ENCODE measurements around the gene NIT1.

- TF ChIP-seq, protein P1, sequence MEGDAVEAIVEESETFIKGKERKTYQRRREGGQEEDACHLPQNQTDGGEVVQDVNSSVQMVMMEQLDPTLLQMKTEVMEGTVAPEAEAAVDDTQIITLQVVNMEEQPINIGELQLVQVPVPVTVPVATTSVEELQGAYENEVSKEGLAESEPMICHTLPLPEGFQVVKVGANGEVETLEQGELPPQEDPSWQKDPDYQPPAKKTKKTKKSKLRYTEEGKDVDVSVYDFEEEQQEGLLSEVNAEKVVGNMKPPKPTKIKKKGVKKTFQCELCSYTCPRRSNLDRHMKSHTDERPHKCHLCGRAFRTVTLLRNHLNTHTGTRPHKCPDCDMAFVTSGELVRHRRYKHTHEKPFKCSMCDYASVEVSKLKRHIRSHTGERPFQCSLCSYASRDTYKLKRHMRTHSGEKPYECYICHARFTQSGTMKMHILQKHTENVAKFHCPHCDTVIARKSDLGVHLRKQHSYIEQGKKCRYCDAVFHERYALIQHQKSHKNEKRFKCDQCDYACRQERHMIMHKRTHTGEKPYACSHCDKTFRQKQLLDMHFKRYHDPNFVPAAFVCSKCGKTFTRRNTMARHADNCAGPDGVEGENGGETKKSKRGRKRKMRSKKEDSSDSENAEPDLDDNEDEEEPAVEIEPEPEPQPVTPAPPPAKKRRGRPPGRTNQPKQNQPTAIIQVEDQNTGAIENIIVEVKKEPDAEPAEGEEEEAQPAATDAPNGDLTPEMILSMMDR (IDR thresholded peaks at IDR 0.05; ENCODE audit: poor library complexity) = no peak
- TF ChIP-seq EZH2 (IDR thresholded peaks at IDR 0.05; ENCODE audit: borderline replicate concordance) = no peak
These were observed 37.2 kb upstream of the NIT1 start for GRCh38 chr1:161080441-161081405.
